ENCODE measurements around the gene DDIT4. TPM values are rescaled to one million over a fixed set of nuclear protein-coding genes. Genes with fewer than 3 reads are reported as not detected.
"Not testable (repeated sequence)": the region's sequence is repeated elsewhere in the genome, so short reads cannot be mapped to it uniquely, and the experiment has no call there.

Gene DDIT4
- total RNA-seq, 1 donor from 2014 or later: 183 TPM

GRCh38 chr10:72297281-72297804, 23.6 kb downstream of the DDIT4 start:
- Mint-ChIP-seq H3K27me3 (ENCODE audit: insufficient read depth) (no peaks in the 10 kb centered on the region), H3K4me1 (ENCODE audit: low read depth) (peaks cover 62% of the 10 kb centered on the region), H3K4me3 (peak overlapping the region; percentile 78), H3K27ac (peak overlapping the region; percentile 100), H3K9me3 (no peaks in the 10 kb centered on the region), H3K36me3 (ENCODE audit: low read depth) (peaks cover 3% of the 10 kb centered on the region)
- peak; percentile 93 for DNase-seq (ENCODE audit: low spot score)
- intact Hi-C loops (cut with micrococcal nuclease): loop anchor here (1.0 to 5.0 kb wide), 7 partner anchors 8 to 265 kb away; no protein-coding TSS in a partner anchor

- no peaks in the 10 kb centered on the region for H3K9me3 Mint-ChIP-seq
- H3K27ac Mint-ChIP-seq: peak overlapping the region; percentile 100
- intact Hi-C loops (cut with micrococcal nuclease): loop anchor here (1.0 to 5.0 kb wide), 7 partner anchors 7 to 264 kb away; no protein-coding TSS in a partner anchor
- H3K36me3 Mint-ChIP-seq (ENCODE audit: low read depth): peaks cover 3% of the 10 kb centered on the region
- H3K4me1 Mint-ChIP-seq (ENCODE audit: low read depth): peaks cover 56% of the 10 kb centered on the region
- no peaks in the 10 kb centered on the region for H3K27me3 Mint-ChIP-seq (ENCODE audit: insufficient read depth)
- peak overlapping the region; percentile 78 for H3K4me3 Mint-ChIP-seq
- peak; percentile 92 for DNase-seq (ENCODE audit: low spot score)
Measured at GRCh38 chr10:72297805-72298591, 24.3 kb downstream of the DDIT4 start.

- intact Hi-C loops (cut with micrococcal nuclease): loop anchor here (5.0 kb wide), 1 partner anchor 263 kb away; no protein-coding TSS in a partner anchor
- H3K9me3 Mint-ChIP-seq: no peaks in the 10 kb centered on the region
- no peaks in the 10 kb centered on the region for H3K27me3 Mint-ChIP-seq (ENCODE audit: insufficient read depth)
- DNase-seq (ENCODE audit: low spot score): no peak
- H3K36me3 Mint-ChIP-seq (ENCODE audit: low read depth): peaks cover 2% of the 10 kb centered on the region
- peaks cover 56% of the 10 kb centered on the region for H3K4me1 Mint-ChIP-seq (ENCODE audit: low read depth)
- H3K27ac Mint-ChIP-seq: peak overlapping the region; percentile 100
- no peak overlapping the region for H3K4me3 Mint-ChIP-seq
Measured at GRCh38 chr10:72298592-72299519, 25.1 kb downstream of the DDIT4 start.

- H3K9me3 Mint-ChIP-seq: no peaks in the 10 kb centered on the region
- no peak for DNase-seq (ENCODE audit: low spot score)
- H3K27me3 Mint-ChIP-seq (ENCODE audit: insufficient read depth): no peaks in the 10 kb centered on the region
- peaks cover 48% of the 10 kb centered on the region for H3K4me1 Mint-ChIP-seq (ENCODE audit: low read depth)
- H3K36me3 Mint-ChIP-seq (ENCODE audit: low read depth): no peaks in the 10 kb centered on the region
- peak overlapping the region; percentile 73 for H3K27ac Mint-ChIP-seq
- no peak overlapping the region for H3K4me3 Mint-ChIP-seq
- intact Hi-C loops (cut with micrococcal nuclease): no loop called here
Measured at GRCh38 chr10:72303424-72304128, 29.9 kb downstream of the DDIT4 start.

GRCh38 chr10:72306215-72306760, 32.6 kb downstream of the DDIT4 start:
- H3K27ac Mint-ChIP-seq: peak overlapping the region; percentile 78
- intact Hi-C loops (cut with micrococcal nuclease): no loop called here
- H3K4me3 Mint-ChIP-seq: no peak overlapping the region
- no peaks in the 10 kb centered on the region for H3K36me3 Mint-ChIP-seq (ENCODE audit: low read depth)
- DNase-seq (ENCODE audit: low spot score): no peak
- no peaks in the 10 kb centered on the region for H3K27me3 Mint-ChIP-seq (ENCODE audit: insufficient read depth)
- H3K9me3 Mint-ChIP-seq: no peaks in the 10 kb centered on the region
- H3K4me1 Mint-ChIP-seq (ENCODE audit: low read depth): peaks cover 58% of the 10 kb centered on the region

GRCh38 chr10:72307711-72308110, 34.0 kb downstream of the DDIT4 start:
- DNase-seq (ENCODE audit: low spot score); H3K36me3 Mint-ChIP-seq (ENCODE audit: low read depth); H3K4me3 Mint-ChIP-seq; H3K9me3 Mint-ChIP-seq; H3K27ac Mint-ChIP-seq; intact Hi-C loops (cut with micrococcal nuclease); H3K27me3 Mint-ChIP-seq (ENCODE audit: insufficient read depth): not testable (repeated sequence)
- H3K4me1 Mint-ChIP-seq (ENCODE audit: low read depth): peaks cover 60% of the 10 kb centered on the region

- Mint-ChIP-seq H3K27ac (peak overlapping the region; percentile 85), H3K9me3 (no peaks in the 10 kb centered on the region), H3K36me3 (ENCODE audit: low read depth) (no peaks in the 10 kb centered on the region), H3K4me3 (peak overlapping the region; percentile 31), H3K27me3 (ENCODE audit: insufficient read depth) (no peaks in the 10 kb centered on the region), H3K4me1 (ENCODE audit: low read depth) (peaks cover 59% of the 10 kb centered on the region)
- intact Hi-C loops (cut with micrococcal nuclease): no loop called here
- no peak for DNase-seq (ENCODE audit: low spot score)
Measured at GRCh38 chr10:72308320-72308987, 34.7 kb downstream of the DDIT4 start.

- Mint-ChIP-seq H3K27me3 (ENCODE audit: insufficient read depth) (no peaks in the 10 kb centered on the region), H3K27ac (peak overlapping the region; percentile 85), H3K4me3 (peak overlapping the region; percentile 34), H3K9me3 (no peaks in the 10 kb centered on the region), H3K36me3 (ENCODE audit: low read depth) (no peaks in the 10 kb centered on the region), H3K4me1 (ENCODE audit: low read depth) (peaks cover 52% of the 10 kb centered on the region)
- intact Hi-C loops (cut with micrococcal nuclease): no loop called here
- no peak for DNase-seq (ENCODE audit: low spot score)
Measured at GRCh38 chr10:72309290-72310240, 35.8 kb downstream of the DDIT4 start.

GRCh38 chr10:72310241-72310633, 36.5 kb downstream of the DDIT4 start:
- DNase-seq (ENCODE audit: low spot score): no peak
- peak overlapping the region; percentile 49 for H3K27ac Mint-ChIP-seq
- no peaks in the 10 kb centered on the region for H3K27me3 Mint-ChIP-seq (ENCODE audit: insufficient read depth)
- H3K4me3 Mint-ChIP-seq: no peak overlapping the region
- H3K36me3 Mint-ChIP-seq (ENCODE audit: low read depth): no peaks in the 10 kb centered on the region
- no peaks in the 10 kb centered on the region for H3K9me3 Mint-ChIP-seq
- intact Hi-C loops (cut with micrococcal nuclease): no loop called here
- peaks cover 49% of the 10 kb centered on the region for H3K4me1 Mint-ChIP-seq (ENCODE audit: low read depth)

- Mint-ChIP-seq H3K27me3 (ENCODE audit: insufficient read depth) (no peaks in the 10 kb centered on the region), H3K9me3 (no peaks in the 10 kb centered on the region), H3K27ac (peak overlapping the region; percentile 49), H3K4me1 (ENCODE audit: low read depth) (peaks cover 49% of the 10 kb centered on the region), H3K36me3 (ENCODE audit: low read depth) (no peaks in the 10 kb centered on the region), H3K4me3 (no peak overlapping the region)
- intact Hi-C loops (cut with micrococcal nuclease): no loop called here
- DNase-seq (ENCODE audit: low spot score): no peak
Measured at GRCh38 chr10:72310636-72311035, 36.9 kb downstream of the DDIT4 start.

- Mint-ChIP-seq H3K9me3 (no peaks in the 10 kb centered on the region), H3K27me3 (ENCODE audit: insufficient read depth) (no peaks in the 10 kb centered on the region), H3K27ac (no peak overlapping the region), H3K36me3 (ENCODE audit: low read depth) (no peaks in the 10 kb centered on the region), H3K4me1 (ENCODE audit: low read depth) (peaks cover 51% of the 10 kb centered on the region), H3K4me3 (no peak overlapping the region)
- DNase-seq (ENCODE audit: low spot score): no peak
- intact Hi-C loops (cut with micrococcal nuclease): no loop called here
Measured at GRCh38 chr10:72311667-72312066, 37.9 kb downstream of the DDIT4 start.
